Loucy (cell line): ENCODE data around the gene DNAH17.
"Not testable (repeated sequence)": the region's sequence is repeated elsewhere in the genome, so short reads cannot be mapped to it uniquely, and the experiment has no call there.

Source experiments
- H2AFZ ChIP-seq: fragments of 200-600 bp; sonication (generic); 2 replicates; pipeline ENCODE4 v1.6.0; 2016; ENCODE audit warnings: antibody characterized with exemption, mild to moderate bottlenecking, low read length, moderate library complexity
- H3F3A ChIP-seq: fragments of 200-600 bp; 2 replicates; pipeline ENCODE4 v1.6.0; 2016; ENCODE audit warnings: antibody characterized with exemption, low read depth, mild to moderate bottlenecking
- H3K27me3 ChIP-seq: fragments of 200-600 bp; sonication (generic); 2 replicates; pipeline ENCODE4 v1.6.1; 2014; ENCODE audit warnings: low read length, mild to moderate bottlenecking; ENCODE audit not compliant: insufficient read depth, poor library complexity, severe bottlenecking
- H3K36me3 ChIP-seq: fragments of 200-600 bp; sonication (generic); 2 replicates; pipeline ENCODE4 v1.6.1; 2016; ENCODE audit warnings: low read length; ENCODE audit not compliant: insufficient read depth
- H3K4me1 ChIP-seq: fragments of 200-600 bp; sonication (generic); 2 replicates; pipeline ENCODE4 v1.5.1; 2014; ENCODE audit warnings: low read length, mild to moderate bottlenecking; ENCODE audit not compliant: insufficient read depth, poor library complexity, severe bottlenecking
- H3K4me2 ChIP-seq: fragments of 200-600 bp; sonication (generic); 2 replicates; pipeline ENCODE4 v1.6.0; 2014; ENCODE audit warnings: antibody characterized with exemption, low read length, low read depth, mild to moderate bottlenecking; ENCODE audit not compliant: poor library complexity, severe bottlenecking
- H3K4me3 ChIP-seq: fragments of 200-600 bp; sonication (generic); 2 replicates; pipeline ENCODE4 v1.5.1; 2014; ENCODE audit warnings: low read length, mild to moderate bottlenecking, mixed read lengths; ENCODE audit not compliant: poor library complexity, severe bottlenecking
- H3K79me2 ChIP-seq: fragments of 200-600 bp; sonication (generic); 2 replicates; pipeline ENCODE4 v1.6.1; 2014; ENCODE audit warnings: low read length; ENCODE audit not compliant: insufficient read depth
- H3K9ac ChIP-seq: fragments of 200-600 bp; sonication (generic); 2 replicates; pipeline ENCODE4 v1.6.0; 2014; ENCODE audit warnings: mild to moderate bottlenecking, low read depth, low read length, moderate library complexity; ENCODE audit not compliant: poor library complexity, severe bottlenecking
- H3K9me2 ChIP-seq: fragments of 200-600 bp; sonication (generic); replicated peaks from 2 replicates; pipeline ENCODE4 v1.6.1; 2016; ENCODE audit warnings: low read depth, low read length, mixed read lengths
- H3K9me3 ChIP-seq: fragments of 200-600 bp; sonication (generic); 2 replicates; pipeline ENCODE4 v1.6.1; 2014; ENCODE audit warnings: mild to moderate bottlenecking, antibody characterized with exemption, low read length, low read depth; ENCODE audit not compliant: insufficient read depth
- H4K20me1 ChIP-seq: fragments of 200-600 bp; sonication (generic); 2 replicates; pipeline ENCODE4 v1.6.0; 2014; ENCODE audit warnings: antibody characterized with exemption, low read length, mild to moderate bottlenecking; ENCODE audit not compliant: insufficient read depth, poor library complexity, severe bottlenecking
- EZH2phosphoT487 ChIP-seq: fragments of 200-600 bp; IDR thresholded peaks from 2 replicates; pipeline ENCODE4 v1.6.1; 2018; ENCODE audit warnings: antibody characterized with exemption, mild to moderate bottlenecking, moderate library complexity, borderline replicate concordance
- TF ChIP-seq, protein P1 (sequence below): fragments of 200-600 bp; sonication (generic); conservative IDR thresholded peaks from 2 replicates; pipeline ENCODE4 v1.5.1; 2014; ENCODE audit warnings: mild to moderate bottlenecking, antibody characterized with exemption, low read length

The DNAH17 gene

DNA sequence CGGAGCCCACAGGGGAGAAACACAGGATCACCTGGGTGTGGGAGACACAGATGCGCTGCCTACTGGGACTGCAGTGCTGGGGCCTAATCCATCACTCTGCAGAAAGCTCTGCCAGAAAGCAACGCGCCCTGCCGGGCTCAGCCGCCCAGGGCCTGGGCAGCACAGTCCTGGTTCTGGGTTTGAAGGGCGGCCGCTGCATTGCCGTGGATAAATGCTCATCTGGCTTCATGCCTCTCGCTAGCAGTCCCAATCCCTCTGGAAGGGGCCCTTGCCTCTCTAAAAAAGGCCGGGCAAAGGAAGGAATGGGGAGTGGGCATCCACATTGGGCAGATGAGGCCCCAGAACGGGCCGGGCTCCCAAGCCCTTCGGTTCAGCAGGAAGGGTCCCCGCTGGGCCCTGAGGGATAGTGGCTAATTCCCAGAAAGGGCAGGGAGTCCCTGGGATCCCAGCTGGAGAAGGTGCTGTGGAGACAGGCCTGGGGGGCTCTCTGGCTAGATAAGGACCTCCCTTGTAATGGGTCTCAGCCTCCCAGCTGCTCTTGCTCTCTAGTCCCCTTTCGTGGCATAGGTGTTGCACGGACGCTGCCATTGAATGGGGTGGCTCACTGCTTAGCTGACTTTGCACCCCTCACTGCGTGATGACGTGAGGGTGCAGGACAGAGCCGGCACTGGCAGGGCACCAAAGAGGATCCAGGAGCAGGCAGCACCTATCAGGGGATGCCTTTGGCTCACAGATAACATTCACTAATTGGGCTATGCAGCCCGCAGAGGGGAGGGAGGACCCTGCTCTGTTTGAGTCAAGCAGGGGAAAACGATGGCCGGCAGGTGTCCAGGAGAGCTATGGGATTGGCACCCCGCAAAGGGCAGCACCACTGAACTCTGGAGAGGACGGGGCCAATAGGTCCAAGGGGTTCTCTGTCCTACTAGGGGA, 110.1 kb downstream of the DNAH17 start:
- no peaks in the 10 kb centered on the region for H3K4me1 ChIP-seq
- H3K36me3 ChIP-seq = no peaks in the 10 kb centered on the region
- no peaks in the 10 kb centered on the region for H3K9me3 ChIP-seq
- H3F3A ChIP-seq = no peaks in the 10 kb centered on the region
- H2AFZ ChIP-seq = no peak overlapping the region
- no peaks in the 10 kb centered on the region for H4K20me1 ChIP-seq
- H3K4me2 ChIP-seq = no peak overlapping the region
- no peaks in the 10 kb centered on the region for H3K79me2 ChIP-seq
- H3K27me3 ChIP-seq = no peaks in the 10 kb centered on the region
- H3K9me2 ChIP-seq = no peaks in the 10 kb centered on the region
- H3K4me3 ChIP-seq = no peak overlapping the region
- no peak overlapping the region for H3K9ac ChIP-seq
- TF ChIP-seq, protein P1, sequence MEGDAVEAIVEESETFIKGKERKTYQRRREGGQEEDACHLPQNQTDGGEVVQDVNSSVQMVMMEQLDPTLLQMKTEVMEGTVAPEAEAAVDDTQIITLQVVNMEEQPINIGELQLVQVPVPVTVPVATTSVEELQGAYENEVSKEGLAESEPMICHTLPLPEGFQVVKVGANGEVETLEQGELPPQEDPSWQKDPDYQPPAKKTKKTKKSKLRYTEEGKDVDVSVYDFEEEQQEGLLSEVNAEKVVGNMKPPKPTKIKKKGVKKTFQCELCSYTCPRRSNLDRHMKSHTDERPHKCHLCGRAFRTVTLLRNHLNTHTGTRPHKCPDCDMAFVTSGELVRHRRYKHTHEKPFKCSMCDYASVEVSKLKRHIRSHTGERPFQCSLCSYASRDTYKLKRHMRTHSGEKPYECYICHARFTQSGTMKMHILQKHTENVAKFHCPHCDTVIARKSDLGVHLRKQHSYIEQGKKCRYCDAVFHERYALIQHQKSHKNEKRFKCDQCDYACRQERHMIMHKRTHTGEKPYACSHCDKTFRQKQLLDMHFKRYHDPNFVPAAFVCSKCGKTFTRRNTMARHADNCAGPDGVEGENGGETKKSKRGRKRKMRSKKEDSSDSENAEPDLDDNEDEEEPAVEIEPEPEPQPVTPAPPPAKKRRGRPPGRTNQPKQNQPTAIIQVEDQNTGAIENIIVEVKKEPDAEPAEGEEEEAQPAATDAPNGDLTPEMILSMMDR = no peak
- TF ChIP-seq EZH2phosphoT487 = no peak

DNA sequence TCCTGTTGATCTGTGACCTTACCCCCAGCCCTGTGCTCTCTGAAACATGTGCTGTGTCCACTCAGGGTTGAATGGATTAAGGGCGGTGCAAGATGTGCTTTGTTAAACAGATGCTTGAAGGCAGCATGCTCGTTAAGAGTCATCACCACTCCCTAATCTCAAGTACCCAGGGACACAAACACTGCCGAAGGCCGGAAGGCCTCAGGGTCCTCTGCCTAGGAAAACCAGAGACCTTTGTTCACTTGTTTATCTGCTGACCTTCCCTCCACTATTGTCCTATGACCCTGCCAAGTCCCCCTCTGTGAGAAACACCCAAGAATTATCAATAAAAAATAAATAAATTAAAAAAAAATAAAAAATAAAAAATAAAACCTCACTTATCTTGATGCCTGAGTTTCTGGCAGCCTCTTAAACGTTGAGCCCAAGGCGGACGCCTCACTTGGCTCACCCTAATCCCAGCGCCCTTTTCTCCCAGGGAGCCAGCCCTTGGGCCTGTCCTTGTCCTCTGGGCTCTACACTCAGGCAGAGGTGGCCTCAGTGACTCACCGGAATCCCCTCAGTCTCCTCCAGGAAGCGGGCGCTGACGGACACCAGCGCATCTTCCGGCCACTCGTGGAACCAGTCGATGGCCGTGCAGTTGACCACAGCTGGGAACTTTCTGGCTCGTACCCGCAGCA, 110.9 kb downstream of the DNAH17 start:
- H3K4me2 ChIP-seq, H3K27me3 ChIP-seq, H3K9me3 ChIP-seq, H2AFZ ChIP-seq, H3K4me3 ChIP-seq, H3K4me1 ChIP-seq, H3K9ac ChIP-seq, H3F3A ChIP-seq, H3K79me2 ChIP-seq, H3K36me3 ChIP-seq, H3K9me2 ChIP-seq, H4K20me1 ChIP-seq: not testable (repeated sequence)

DNA sequence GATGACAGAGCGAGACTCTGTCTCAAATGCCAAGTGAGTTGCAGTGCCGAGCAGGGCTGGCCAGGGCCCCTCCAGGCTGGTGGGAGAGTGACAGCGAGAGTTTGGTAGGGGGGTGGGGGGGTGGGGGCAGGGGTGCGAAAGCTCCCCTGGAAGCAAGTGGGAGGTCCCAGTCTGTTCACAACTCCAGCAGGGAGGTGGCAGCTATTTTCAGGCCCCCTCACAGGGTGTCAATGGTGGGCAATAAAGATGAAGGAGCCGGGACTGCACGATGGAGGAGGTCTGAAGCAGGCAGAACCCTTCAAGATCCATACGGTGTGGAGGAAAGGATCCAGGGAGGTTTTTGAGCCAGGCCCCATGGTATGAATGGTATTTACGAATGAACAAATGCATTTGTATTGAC, 115.0 kb downstream of the DNAH17 start:
- no peaks in the 10 kb centered on the region for H4K20me1 ChIP-seq
- H2AFZ ChIP-seq = no peak overlapping the region
- no peaks in the 10 kb centered on the region for H3K36me3 ChIP-seq
- no peak overlapping the region for H3K4me2 ChIP-seq
- no peak overlapping the region for H3K4me3 ChIP-seq
- H3K27me3 ChIP-seq = no peaks in the 10 kb centered on the region
- no peak overlapping the region for H3K9ac ChIP-seq
- no peaks in the 10 kb centered on the region for H3K9me3 ChIP-seq
- H3K4me1 ChIP-seq = no peaks in the 10 kb centered on the region
- H3K79me2 ChIP-seq = no peaks in the 10 kb centered on the region
- H3K9me2 ChIP-seq = no peaks in the 10 kb centered on the region
- H3F3A ChIP-seq = no peaks in the 10 kb centered on the region
- no peak for TF ChIP-seq EZH2phosphoT487
- TF ChIP-seq, protein P1 = no peak

DNA sequence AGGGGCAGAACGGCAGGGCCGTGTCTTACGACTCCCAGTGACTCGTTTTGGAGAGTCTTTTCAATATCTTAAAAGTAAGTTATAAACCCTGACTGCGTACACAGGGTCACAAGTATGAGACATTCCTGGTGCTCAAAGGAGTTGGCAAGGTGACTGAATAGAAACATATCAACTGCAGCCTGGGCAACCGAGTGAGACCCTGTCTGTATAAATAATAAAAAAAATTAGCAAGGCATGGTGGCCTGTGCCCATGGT, 115.5 kb downstream of the DNAH17 start:
- Histone ChIP-seq H3K4me2 (no peak overlapping the region), H3K4me1 (no peaks in the 10 kb centered on the region), H3F3A (no peaks in the 10 kb centered on the region), H3K9me2 (no peaks in the 10 kb centered on the region), H3K9me3 (no peaks in the 10 kb centered on the region), H3K4me3 (no peak overlapping the region), H3K27me3 (no peaks in the 10 kb centered on the region), H3K36me3 (no peaks in the 10 kb centered on the region), H3K9ac (no peak overlapping the region), H2AFZ (no peak overlapping the region), H3K79me2 (no peaks in the 10 kb centered on the region), H4K20me1 (no peaks in the 10 kb centered on the region)
- no peak for TF ChIP-seq EZH2phosphoT487
- TF ChIP-seq, protein P1 = no peak
